Spleen (tissue), 7 donors: ENCODE data around the gene KEAP1.

ENCODE experiments used
- CTCF ChIP-seq, 11 experiments: fragments of 200-600 bp in 7 of 11; fragments of 450-650 bp in 4 of 11; sonication (generic) in 4 of 11; IDR thresholded peaks in 8 of 11; conservative IDR thresholded peaks in 3 of 11; 1 replicate in 7 of 11; 2 replicates in 4 of 11; pipeline versions ENCODE4 v1.4.0 to v1.8.0; 2016 to 2021; ENCODE audit warnings: antibody characterized with exemption in 11 of 11, inconsistent platforms in 4 of 11, mild to moderate bottlenecking in 1 of 11
- POLR2AphosphoS5 ChIP-seq, 3 donors: sonication (generic); formaldehyde crosslinking; IDR thresholded peaks; one replicate each; pipeline ENCODE4 v1.5.1; 2017; ENCODE audit warnings: antibody characterized with exemption in 3 of 3
- donor health status: DM: no; HTN: no; CAD: no; lungs with moderate emphysema.
- donor health status: DM: no; HTN: no; CAD: no.
- donor health status: DM: no; HTN: no; CAD: no.

DNA sequence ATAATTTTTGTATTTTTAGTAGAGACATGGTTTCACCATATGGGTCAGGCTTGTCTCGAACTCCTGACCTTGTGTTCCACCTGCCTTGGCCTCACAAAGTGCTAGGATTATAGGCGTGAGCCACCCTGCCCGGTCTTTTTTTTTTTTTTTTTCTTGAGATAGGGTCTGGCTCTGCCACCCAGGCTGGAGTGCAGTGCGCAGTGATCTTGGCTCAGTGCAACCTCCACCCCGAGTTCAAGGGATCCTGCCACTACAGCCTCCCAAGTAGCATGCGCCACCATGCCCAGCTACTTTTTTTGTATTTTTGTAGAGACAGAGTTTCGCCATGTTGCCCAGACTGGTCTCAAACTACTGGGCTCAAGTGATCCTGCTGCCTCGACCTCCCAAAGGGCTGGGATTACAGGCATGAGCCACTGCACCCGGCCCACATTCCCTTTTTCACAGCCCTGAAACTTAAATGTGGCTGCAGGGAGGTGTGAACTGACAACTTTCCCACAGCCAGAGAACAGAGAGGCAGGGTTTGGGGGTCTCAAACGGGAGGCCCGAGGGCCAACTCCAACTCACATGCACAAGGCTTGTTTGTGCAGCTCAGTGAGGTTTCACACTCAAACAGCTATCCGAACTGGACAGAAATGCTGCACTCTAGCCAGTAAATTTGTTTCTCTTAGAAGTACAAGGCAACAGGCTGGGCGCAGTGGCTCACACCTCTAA, 18.5 kb upstream of the KEAP1 start:
- TF ChIP-seq CTCF (IDR thresholded peaks at IDR 0.05 in 8 of 11, conservative IDR thresholded peaks at IDR 0.05 in 3 of 11) (no peak), POLR2AphosphoS5 (IDR thresholded peaks at IDR 0.05) (no peak)
